ENCODE measurements around the gene THPO. TPM values are rescaled to one million over a fixed set of nuclear protein-coding genes. Genes with fewer than 3 reads are reported as not detected.

THPO gene
- total RNA-seq, result not detected in 2 replicates

GRCh38 chr3:184377882-184378445 is at the start of gene THPO:
THPO (minus strand) TSS chr3:184378207; CDS start chr3:184376259, 1,948 bp downstream.

GRCh38 chr3:184379358-184380184 is 1.6 kb upstream of the THPO start, which contains the start of gene CHRD:
CHRD (plus strand) TSS chr3:184380054; CDS start chr3:184380319, 265 bp downstream.

GRCh38 chr3:184361532-184361931 is 16.5 kb downstream of the THPO start, which contains the start of the genes CLCN2 and POLR2H:
CLCN2 (minus strand) TSS chr3:184361605; CDS start chr3:184361479, 126 bp downstream.
POLR2H (plus strand) TSS chr3:184361710; CDS start chr3:184363493, 1,783 bp downstream.

GRCh38 chr3:184337399-184337714 is 40.6 kb downstream of the THPO start, which contains the start of gene FAM131A:
FAM131A (plus strand) TSS chr3:184337600; CDS start chr3:184337631, 31 bp downstream.

Small RNA genes within 50 kb of the gene (small RNA-seq; reads per million reads assigned to genes)
- gene SNORD66, result 633 reads per million, percentile 99 among the genes with 10 or more reads in this experiment

Other genes with a start within 250 kb of the THPO start
- 29.1 and 37.8 TPM in 2 replicates for gene EIF2B5, start 242.8 kb downstream of the THPO start, total RNA-seq
- 54.2 and 67.8 TPM in 2 replicates for gene DVL3, start 222.8 kb downstream of the THPO start, total RNA-seq
- gene AP2M1, start 203.4 kb downstream of the THPO start, total RNA-seq, result 258 and 487 TPM in 2 replicates
- 58.9 and 69.1 TPM in 2 replicates for gene ABCF3, start 192.0 kb downstream of the THPO start, total RNA-seq
- gene VWA5B2, start 148.6 kb downstream of the THPO start, total RNA-seq, result 0.11 TPM in 1 of 2 replicates, not detected in the other
- 29.1 and 46.0 TPM in 2 replicates for gene ALG3, start 129.2 kb downstream of the THPO start, total RNA-seq
- gene EEF1AKMT4, start 128.5 kb downstream of the THPO start, total RNA-seq, result 10.4 and 10.6 TPM in 2 replicates
- gene CAMK2N2, start 116.7 kb downstream of the THPO start, total RNA-seq, result 0.39 TPM in 1 of 2 replicates, not detected in the other
- not detected in 2 replicates for gene ECE2, start 102.2 kb downstream of the THPO start, total RNA-seq
- 208 and 513 TPM in 2 replicates for gene PSMD2, start 79.0 kb downstream of the THPO start, total RNA-seq
- gene EIF4G1, start 63.6 kb downstream of the THPO start, total RNA-seq, result 280 and 405 TPM in 2 replicates
- 11.4 and 20.4 TPM in 2 replicates for gene FAM131A, start 40.6 kb downstream of the THPO start, total RNA-seq
- 5.6 and 10.2 TPM in 2 replicates for gene CLCN2, start 16.6 kb downstream of the THPO start, total RNA-seq
- 39.3 and 56.6 TPM in 2 replicates for gene POLR2H, start 16.5 kb downstream of the THPO start, total RNA-seq
- gene CHRD, start 1.8 kb upstream of the THPO start, total RNA-seq, result under 0.01 TPM in 1 of 2 replicates, not detected in the other
- 3.7 and 4.7 TPM in 2 replicates for gene EPHB3, start 183.6 kb upstream of the THPO start, total RNA-seq

Data from placental epithelial cell (primary cell).